ENCODE results near the gene COTL1.
A peak's percentile ranks its signal among the peaks of the same experiment; 100 is the strongest.

COTL1 gene

DNA sequence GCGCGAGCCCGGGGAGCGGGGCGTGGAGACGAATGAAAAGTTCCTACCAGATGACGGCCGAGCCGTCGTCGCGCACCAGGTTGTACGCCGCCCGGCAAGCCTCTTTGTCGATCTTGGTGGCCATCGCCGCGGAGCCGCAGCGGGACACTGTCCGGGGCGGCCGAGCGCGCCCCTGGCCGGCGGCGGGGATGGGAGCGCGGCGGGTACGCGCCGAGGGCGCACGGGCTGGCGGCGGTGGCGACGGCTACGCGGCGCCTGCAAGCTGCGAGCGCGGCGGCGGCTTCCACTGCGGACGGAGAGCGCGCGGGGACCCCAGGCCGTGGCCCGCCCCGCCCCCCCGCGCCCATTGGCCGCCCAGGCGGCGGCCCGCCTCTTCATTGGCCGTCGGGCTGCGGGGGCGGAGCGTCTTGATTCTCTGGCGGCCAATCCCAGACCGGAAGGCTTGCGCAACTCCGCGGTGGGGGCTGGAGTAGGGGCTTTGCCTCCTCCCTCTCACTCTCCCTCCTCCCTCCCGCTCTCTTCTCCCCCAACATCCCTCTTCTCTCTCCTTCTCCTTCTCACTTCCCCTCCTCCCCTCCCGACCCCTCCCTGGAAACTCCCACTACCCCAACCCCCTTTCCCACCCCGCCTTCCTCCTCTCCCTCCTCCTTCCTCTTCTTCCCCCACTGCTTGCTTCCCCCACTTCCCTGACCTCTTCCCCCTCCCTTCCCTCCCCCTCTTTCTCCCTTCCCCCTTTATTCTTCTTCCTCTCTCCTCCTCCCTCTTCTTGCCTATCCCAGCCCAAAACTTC is at the start of gene COTL1:
COTL1 (minus strand) TSS at position 288 of the 790 bp plus-strand sequence; CDS start at position 124, 164 bp downstream.
- peak; percentile 89 to 91 for DNase-seq (ENCODE audit: low read depth in 2 of 2, low spot score in 1 of 2)

DNA sequence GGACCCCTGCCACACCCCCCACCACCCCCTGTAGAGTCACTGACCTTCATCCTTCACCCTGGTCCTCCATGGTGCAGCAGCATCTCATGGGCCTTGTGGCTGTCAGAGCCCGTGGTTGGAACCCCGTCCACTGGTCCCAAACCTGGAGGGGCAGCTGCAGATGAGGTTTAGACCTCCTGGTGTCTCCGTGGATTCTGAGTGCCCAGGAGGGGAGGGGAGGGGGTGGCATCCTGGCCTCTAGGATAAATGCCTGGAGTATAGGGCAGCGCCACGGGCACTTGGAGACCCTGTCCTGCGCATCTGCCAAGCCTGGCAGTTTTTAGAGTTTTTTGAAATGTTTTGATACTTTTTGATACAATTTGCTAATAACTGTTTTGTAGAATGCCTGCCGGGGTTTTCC is 48.0 kb upstream of the COTL1 start:
- DNase-seq (ENCODE audit: low read depth in 2 of 2, low spot score in 1 of 2): no peak

GRCh38 chr16:84665359-84665758 is 47.5 kb upstream of the COTL1 start:
- DNase-seq (ENCODE audit: low read depth in 2 of 2, low spot score in 1 of 2): no peak

- no peak for DNase-seq (ENCODE audit: low read depth in 2 of 2, low spot score in 1 of 2)
These were observed 45.7 kb upstream of the COTL1 start for GRCh38 chr16:84663433-84664101.

GRCh38 chr16:84662471-84662870 is 44.6 kb upstream of the COTL1 start:
- DNase-seq (ENCODE audit: low read depth in 2 of 2, low spot score in 1 of 2): no peak

DNA sequence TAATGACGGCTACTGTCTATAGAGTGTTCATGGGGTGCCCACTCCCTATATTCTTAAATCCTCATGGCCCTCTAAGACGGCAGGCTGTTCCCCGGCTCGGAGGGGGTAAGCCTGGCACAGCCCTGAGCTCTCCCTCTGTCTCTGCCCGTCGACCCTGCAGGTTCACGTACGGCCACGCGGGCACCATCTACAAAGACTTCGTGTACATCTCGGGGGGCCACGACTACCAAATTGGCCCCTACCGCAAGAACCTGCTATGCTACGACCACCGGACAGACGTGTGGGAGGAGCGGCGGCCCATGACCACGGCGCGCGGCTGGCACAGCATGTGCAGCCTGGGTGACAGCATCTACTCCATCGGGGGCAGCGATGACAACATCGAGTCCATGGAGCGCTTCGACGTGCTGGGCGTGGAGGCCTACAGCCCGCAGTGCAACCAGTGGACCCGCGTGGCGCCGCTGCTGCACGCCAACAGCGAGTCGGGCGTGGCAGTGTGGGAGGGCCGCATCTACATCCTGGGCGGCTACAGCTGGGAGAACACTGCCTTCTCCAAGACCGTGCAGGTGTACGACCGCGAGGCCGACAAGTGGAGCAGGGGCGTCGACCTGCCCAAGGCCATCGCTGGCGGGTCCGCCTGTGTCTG is 43.7 kb upstream of the COTL1 start:
- no peak for DNase-seq (ENCODE audit: low read depth in 2 of 2, low spot score in 1 of 2)

DNA sequence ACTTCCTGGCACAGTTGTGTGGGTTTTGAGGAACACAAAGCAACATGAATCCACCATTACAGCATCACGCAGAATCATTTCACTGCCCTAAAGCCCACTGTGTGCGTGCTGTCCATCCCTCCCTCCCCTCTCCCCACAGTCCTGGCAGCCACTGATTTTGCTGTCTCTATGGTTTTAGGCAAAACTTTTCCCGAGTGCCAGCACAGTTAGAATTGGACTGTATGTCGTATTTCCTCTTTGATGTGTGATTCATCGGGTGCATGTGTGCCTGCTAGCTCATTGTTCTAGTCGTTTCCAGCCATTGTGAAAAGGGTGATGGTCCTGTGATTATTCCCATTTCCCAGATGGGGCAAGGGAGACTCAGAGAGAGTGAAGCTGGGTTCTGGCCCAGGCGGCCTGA is 43.1 kb upstream of the COTL1 start:
- DNase-seq (ENCODE audit: low read depth in 2 of 2, low spot score in 1 of 2): no peak

- DNase-seq (ENCODE audit: low read depth in 2 of 2, low spot score in 1 of 2): no peak
These were observed 41.9 kb upstream of the COTL1 start for GRCh38 chr16:84659656-84660300.

GRCh38 chr16:84658690-84659089 is 40.8 kb upstream of the COTL1 start:
- DNase-seq (ENCODE audit: low read depth in 2 of 2, low spot score in 1 of 2): no peak

DNA sequence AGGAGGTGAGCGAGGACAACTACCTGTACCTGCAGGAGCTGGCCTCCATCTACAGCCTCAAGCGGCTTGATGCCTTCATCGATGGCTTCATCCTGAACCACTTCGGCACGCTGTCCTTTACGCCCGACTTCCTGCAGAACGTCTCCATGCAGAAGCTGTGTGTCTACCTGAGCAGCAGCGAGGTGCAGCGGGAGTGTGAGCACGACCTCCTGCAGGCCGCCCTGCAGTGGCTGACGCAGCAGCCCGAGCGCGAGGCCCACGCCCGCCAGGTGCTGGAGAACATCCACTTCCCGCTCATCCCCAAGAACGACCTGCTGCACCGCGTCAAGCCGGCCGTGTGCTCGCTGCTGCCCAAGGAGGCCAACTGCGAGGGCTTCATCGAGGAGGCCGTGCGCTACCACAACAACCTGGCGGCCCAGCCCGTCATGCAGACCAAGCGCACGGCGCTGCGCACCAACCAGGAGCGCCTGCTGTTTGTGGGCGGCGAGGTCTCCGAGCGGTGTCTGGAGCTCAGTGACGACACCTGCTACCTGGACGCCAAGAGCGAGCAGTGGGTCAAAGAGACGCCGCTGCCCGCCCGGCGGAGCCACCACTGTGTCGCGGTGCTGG is 39.5 kb upstream of the COTL1 start:
- DNase-seq (ENCODE audit: low read depth in 2 of 2, low spot score in 1 of 2): no peak

DNA sequence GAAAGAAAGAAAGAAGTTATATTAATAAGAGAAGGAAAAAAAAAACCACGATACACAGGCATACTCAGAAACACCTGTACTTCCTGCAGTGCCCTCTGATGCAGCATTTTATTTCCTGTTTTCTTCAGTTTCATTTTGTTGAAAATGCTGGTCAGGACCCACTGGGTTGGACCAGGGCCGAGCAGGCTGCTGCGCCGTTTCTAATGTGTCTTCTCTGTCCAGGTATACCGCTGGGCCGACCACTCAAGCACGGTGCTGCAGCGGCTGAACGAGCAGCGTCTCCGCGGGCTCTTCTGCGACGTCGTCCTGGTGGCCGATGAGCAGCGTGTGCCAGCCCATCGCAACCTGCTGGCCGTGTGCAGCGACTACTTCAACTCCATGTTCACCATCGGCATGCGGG is 38.8 kb upstream of the COTL1 start:
- DNase-seq (ENCODE audit: low read depth in 2 of 2, low spot score in 1 of 2): no peak

DNA sequence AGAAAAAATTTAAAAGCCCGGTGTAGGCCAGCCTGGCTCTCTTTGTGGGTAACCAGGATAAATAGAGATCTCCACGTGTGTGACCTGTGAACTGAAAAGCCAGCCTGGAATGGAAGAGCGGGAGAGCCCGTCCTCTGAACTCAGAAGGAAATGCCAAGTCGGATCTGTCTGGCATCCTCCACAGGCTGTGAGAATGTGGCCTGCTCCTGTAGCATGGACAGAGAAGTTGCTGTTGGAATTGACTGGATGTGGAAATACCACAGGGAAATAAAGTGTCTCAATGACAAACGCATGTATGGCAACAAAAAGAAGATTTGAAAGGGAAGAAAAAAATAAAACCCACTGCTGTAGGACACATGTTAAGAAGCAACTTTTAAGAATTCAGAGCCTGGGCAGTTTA is 37.1 kb upstream of the COTL1 start:
- DNase-seq (ENCODE audit: low read depth in 2 of 2, low spot score in 1 of 2): no peak

DNA sequence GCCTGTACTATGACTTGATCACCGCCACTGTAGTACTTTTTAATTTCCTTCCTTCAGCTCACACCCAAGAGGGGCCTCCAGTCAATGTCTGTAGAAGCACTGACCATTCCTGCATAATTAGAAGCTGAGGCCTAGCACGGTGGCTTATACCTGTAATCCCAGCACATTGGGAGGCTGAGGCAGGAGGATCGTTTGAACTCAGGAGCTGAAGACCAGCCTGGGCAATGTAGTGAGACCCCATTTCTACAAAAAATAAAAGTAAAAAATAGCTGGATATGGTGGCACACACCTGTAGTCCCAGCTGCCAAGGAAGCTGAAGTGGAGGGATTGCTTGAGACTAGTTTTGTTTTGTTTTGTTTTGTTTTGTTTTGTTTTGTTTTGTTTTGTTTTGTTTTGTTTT is 36.4 kb upstream of the COTL1 start:
- DNase-seq (ENCODE audit: low read depth in 2 of 2, low spot score in 1 of 2): no peak

- DNase-seq (ENCODE audit: low read depth in 2 of 2, low spot score in 1 of 2): no peak
These were observed 34.7 kb upstream of the COTL1 start for GRCh38 chr16:84652566-84652965.

GRCh38 chr16:84650062-84650991 is 32.4 kb upstream of the COTL1 start:
- DNase-seq (ENCODE audit: low read depth in 2 of 2, low spot score in 1 of 2): no peak

- no peak for DNase-seq (ENCODE audit: low read depth in 2 of 2, low spot score in 1 of 2)
These were observed 31.6 kb upstream of the COTL1 start for GRCh38 chr16:84649511-84649861.

DNA sequence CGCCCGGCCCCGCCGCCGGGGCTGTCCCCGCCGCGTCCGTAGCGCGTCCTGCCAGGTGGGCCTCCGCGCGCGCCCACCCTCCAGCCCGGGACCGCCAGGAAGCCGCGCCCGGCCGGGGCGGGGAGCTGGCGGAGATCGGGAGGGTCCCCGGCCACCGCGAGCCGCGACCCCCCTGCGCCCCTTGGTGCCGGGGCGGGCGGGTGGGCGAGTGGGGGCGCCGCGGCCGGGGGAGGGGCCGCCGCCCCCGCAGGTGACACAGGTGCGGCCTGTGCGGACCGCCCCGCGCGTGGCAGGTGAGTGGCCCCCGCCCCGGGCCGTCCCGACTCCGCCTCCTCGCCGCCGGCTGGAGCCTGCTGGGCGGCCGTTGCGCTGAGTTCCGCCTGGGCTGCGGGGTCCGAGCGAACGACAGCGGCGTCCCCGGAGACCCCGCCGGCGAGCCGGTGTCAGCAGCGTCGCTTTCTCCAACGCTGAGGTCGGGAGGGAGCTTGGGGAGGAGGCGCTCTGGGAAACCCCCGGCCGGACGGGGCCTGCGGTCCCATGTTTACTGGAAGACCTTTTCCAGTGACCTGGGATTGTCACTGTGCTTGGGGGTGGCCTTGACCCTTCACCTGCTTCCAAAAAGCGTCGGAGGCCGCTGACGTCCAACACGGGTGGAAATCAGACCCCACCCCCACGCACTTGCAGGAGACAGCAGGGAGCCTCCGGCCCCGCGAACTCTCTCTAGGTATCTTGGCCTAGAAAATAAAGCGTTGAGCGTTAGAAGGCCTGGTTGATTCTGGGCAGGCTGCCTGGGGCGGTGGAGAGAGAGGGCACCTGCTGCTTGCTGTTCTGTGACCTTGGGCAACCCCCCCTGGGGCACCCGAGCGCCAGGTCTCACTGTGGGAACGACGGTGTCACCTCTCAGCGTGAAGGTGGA is 31.0 kb upstream of the COTL1 start:
- DNase-seq (ENCODE audit: low read depth in 2 of 2, low spot score in 1 of 2): peak in 1 of 2 donors; percentile 6

- peak; percentile 43 to 49 for DNase-seq (ENCODE audit: low read depth in 2 of 2, low spot score in 1 of 2)
These were observed 30.1 kb upstream of the COTL1 start, which contains the start of gene KLHL36 for GRCh38 chr16:84647828-84648594. Gene KLHL36 (plus strand): TSS chr16:84648511. CDS start chr16:84650868, 2,357 bp downstream.

Measured in stimulated activated CD8-positive, alpha-beta memory T cell treated with anti-CD3 and anti-CD28 coated beads, Interleukin-4, amount 100 ng/mL, for 1 hour (primary cell).